NCI-H345 (cell line): ENCODE measurements around the gene SLC35E1.

ENCODE experiments used
- DNase-seq: peaks from one replicate; lab custom pipeline; 2025; lab: John Stamatoyannopoulos, UW

Gene SLC35E1

GRCh38 chr19:16572332-16573211 lies at the start of gene SLC35E1:
Gene SLC35E1, minus strand, starts transcription at chr19:16572415. Its CDS starts 51 bp downstream, at chr19:16572364.
- peak; percentile 95 for DNase-seq

- no peak for DNase-seq
Measured at GRCh38 chr19:16621165-16621800, 49.1 kb upstream of the SLC35E1 start.

- no peak for DNase-seq
Measured at GRCh38 chr19:16620584-16620983, 48.4 kb upstream of the SLC35E1 start.

GRCh38 chr19:16620018-16620417 lies 47.8 kb upstream of the SLC35E1 start:
- DNase-seq: no peak

GRCh38 chr19:16619457-16619856 lies 47.2 kb upstream of the SLC35E1 start:
- DNase-seq: no peak

- no peak for DNase-seq
Measured at GRCh38 chr19:16618248-16618647, 46.0 kb upstream of the SLC35E1 start.

- DNase-seq: no peak
Measured at GRCh38 chr19:16615808-16616207, 43.6 kb upstream of the SLC35E1 start.

GRCh38 chr19:16614941-16615340 lies 42.7 kb upstream of the SLC35E1 start:
- DNase-seq: no peak

DNA sequence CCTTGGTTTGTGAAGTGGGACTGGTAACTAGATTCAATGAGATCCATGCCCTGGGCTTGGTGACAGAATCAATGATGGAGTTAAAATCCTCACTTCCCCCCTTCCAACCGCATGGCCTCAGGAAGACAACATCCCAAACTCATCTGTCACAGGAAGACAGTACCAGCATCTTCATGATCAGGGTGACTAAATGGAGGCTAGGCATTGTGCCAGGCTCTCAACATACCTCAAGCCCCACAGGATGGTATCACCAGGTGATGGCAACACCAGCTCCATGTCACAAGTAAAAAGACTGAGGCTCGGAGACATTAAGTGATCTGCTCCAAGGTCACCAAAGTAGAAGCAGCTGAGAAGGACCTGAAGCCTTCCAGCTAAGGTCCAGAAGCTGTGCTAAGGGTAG lies 41.6 kb upstream of the SLC35E1 start:
- no peak for DNase-seq

DNA sequence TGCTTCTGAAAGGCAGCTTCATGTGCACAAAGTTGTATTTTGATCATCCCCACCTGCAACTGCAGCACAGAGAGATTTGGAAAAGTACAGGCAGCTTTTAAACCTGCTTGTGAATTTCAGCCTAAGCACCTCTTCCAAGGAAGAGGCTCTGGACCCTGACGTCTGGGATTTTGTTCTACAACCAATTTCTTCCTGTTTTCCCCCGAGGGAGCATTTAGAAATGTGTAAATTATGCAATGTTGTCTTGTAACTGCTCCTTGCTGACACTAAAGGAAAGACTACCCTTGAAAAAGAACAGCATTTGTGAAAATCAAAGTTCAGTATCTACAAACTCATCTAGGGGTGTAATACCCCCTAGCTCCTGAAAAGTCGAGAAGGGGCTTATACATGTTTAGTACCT lies 40.4 kb upstream of the SLC35E1 start:
- no peak for DNase-seq

GRCh38 chr19:16611121-16611520 lies 38.9 kb upstream of the SLC35E1 start:
- no peak for DNase-seq

DNA sequence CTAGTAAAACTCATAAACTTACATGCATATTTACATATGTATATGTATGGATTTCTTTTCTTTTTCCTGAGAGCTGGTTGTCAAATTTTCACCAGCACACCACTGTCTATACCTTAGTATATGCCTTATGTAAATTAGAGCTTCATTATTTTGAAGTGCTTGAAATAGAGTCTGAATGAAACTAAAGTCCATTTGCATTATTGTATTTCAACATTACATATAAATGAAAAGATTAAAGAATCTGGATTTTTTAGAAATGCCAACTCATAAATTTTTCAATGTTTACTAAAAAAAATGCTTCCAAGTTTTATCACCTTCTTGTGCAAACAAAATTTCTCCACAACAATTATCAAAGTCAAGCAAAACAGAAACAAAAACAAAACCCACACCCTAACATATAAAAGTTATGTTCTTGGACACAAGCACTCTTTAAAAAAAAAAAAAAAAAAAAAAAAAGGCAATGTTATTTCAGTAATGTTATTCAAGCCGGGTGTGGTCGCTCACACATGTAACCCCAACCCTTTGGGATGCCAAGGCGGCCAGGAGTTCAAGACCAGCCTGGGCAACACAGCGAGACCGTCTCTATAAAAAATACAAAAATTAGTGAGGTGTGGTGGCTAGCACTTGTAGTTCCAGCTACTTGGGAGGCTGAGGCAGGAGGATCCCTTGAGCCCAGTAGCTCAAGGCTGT lies 37.4 kb upstream of the SLC35E1 start:
- DNase-seq: no peak

GRCh38 chr19:16608290-16608739 lies 36.1 kb upstream of the SLC35E1 start:
- DNase-seq: no peak

DNA sequence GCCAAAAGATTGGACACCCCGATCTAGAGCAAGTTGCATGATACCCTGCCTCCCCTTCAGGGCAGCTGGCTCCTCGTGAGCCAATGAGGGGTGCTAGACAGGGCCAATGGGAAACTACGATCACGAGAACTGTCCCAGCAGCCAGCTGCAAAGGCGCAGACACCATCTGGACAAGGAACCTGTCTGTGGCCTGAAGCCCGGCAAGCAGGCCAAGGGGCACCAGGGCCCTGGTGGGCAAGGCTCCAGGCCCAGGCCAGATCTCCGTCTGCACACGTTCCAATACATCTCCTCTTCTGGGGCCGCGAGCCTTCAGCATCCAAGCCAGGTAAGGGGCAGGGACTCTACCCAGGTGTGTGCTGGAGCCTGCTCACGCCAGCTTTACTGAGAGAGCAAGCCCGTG lies 35.6 kb upstream of the SLC35E1 start:
- no peak for DNase-seq

- DNase-seq: no peak
Measured at GRCh38 chr19:16605553-16605994, 33.4 kb upstream of the SLC35E1 start.

DNA sequence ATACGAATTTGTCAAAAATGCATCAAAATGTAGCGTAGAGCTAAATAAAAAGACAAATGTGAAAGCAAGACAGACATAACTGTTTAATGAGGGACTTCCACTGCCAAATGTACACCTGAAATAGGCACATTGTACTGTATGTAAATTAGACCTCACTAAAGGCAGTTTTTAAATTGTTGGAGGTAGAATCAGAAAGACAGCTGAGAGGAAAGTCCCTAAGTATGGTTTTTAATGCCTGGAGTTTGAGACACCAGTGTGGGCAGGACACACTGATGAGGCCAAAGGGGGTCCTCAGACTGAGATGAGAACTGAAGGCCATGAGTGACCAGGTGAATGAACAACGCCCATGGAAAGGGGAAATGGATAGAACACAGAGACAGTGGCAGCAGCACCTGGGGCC lies 32.9 kb upstream of the SLC35E1 start:
- DNase-seq: no peak

DNA sequence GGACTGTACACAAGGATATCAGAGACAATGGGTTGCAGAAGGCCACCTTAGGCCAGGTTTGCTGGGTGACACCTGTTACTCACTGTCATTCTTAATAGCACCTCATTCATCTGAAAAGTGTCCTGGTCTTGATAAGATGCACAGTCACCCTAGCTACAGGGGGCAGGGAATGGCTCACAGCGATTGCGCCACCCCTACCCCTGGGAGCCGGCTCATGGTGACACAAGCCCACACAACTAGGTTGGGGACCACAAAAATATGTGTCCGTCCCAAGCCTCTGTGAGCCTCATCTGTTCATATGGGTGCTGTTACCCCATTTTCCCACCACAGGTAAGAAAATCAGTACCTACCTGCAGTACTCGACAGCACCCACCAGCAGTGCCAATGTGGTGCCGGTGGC lies 32.4 kb upstream of the SLC35E1 start:
- DNase-seq: no peak

GRCh38 chr19:16603090-16603489 lies 30.9 kb upstream of the SLC35E1 start:
- DNase-seq: no peak

- no peak for DNase-seq
Measured at GRCh38 chr19:16601378-16602052, 29.3 kb upstream of the SLC35E1 start.

DNA sequence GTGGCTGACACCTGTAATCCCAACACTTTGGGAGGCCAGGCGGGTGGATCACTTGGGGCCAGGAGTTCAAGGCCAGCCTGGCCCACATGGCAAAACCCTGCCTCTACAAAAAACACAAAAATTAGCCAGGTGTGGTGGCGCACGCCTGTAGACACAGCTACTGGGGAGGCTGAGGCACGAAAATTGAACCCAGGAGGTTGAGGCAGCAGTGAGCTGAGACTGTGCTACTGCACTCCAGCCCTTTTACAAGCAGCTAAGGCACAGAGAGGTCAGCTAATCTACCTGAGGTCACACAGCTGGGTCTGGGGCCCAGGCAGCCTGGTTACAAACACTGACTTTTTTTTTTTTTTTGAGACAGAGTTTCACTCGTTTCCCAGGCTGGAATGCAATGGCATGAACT lies 28.6 kb upstream of the SLC35E1 start:
- DNase-seq: no peak

- DNase-seq: no peak
Measured at GRCh38 chr19:16599655-16600346, 27.6 kb upstream of the SLC35E1 start.

DNA sequence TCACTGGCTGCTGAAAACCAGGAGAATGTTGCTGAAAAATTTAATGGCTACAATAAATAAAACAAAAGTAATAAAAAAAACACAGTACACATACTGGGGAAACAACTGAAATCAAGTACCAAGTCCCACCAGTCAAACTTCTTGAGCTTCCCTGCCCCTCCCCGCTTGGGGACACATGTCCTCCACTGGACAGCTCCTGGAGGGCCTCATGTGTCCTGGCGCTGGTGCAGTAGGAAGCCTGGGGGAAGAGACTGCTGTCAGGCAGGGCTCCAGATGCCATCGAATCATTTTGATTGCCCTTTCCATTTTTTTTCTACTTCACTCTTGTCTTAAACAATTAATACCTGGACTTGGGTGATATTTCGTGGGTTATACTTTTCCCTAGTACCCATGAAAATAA lies 26.6 kb upstream of the SLC35E1 start:
- DNase-seq: no peak
